Measurements from ENCODE around the gene RNPEPL1.
"Not testable (repeated sequence)": the region's sequence is repeated elsewhere in the genome, so short reads cannot be mapped to it uniquely, and the experiment has no call there.

RNPEPL1 gene

GRCh38 chr2:240567872-240568677 lies at the start of gene RNPEPL1:
Gene RNPEPL1, plus strand, starts transcription at chr2:240568484. Its CDS starts 103 bp downstream, at chr2:240568587.
- peak; percentile 48 for DNase-seq (ENCODE audit: low read depth)

- no peak for DNase-seq (ENCODE audit: low read depth)
These were observed 49.3 kb upstream of the RNPEPL1 start for GRCh38 chr2:240518981-240519380.

GRCh38 chr2:240519396-240520129 lies 48.7 kb upstream of the RNPEPL1 start:
- no peak for DNase-seq (ENCODE audit: low read depth)

GRCh38 chr2:240520130-240520973 lies 47.9 kb upstream of the RNPEPL1 start:
- DNase-seq (ENCODE audit: low read depth): no peak

- no peak for DNase-seq (ENCODE audit: low read depth)
These were observed 47.3 kb upstream of the RNPEPL1 start for GRCh38 chr2:240520974-240521350.

GRCh38 chr2:240521885-240522284 lies 46.4 kb upstream of the RNPEPL1 start:
- DNase-seq (ENCODE audit: low read depth): not testable (repeated sequence)

GRCh38 chr2:240522406-240522805 lies 45.9 kb upstream of the RNPEPL1 start:
- DNase-seq (ENCODE audit: low read depth): no peak

- DNase-seq (ENCODE audit: low read depth): no peak
These were observed 44.6 kb upstream of the RNPEPL1 start for GRCh38 chr2:240523451-240524281.

- DNase-seq (ENCODE audit: low read depth): no peak
These were observed 43.1 kb upstream of the RNPEPL1 start for GRCh38 chr2:240524963-240525718.

- DNase-seq (ENCODE audit: low read depth): no peak
These were observed 42.5 kb upstream of the RNPEPL1 start for GRCh38 chr2:240525802-240526201.

GRCh38 chr2:240526521-240526920 lies 41.8 kb upstream of the RNPEPL1 start:
- no peak for DNase-seq (ENCODE audit: low read depth)

GRCh38 chr2:240527153-240527750 lies 41.0 kb upstream of the RNPEPL1 start:
- no peak for DNase-seq (ENCODE audit: low read depth)

- no peak for DNase-seq (ENCODE audit: low read depth)
These were observed 39.8 kb upstream of the RNPEPL1 start for GRCh38 chr2:240528406-240529040.

- DNase-seq (ENCODE audit: low read depth): no peak
These were observed 38.8 kb upstream of the RNPEPL1 start for GRCh38 chr2:240529344-240529999.

- DNase-seq (ENCODE audit: low read depth): no peak
These were observed 38.1 kb upstream of the RNPEPL1 start for GRCh38 chr2:240530181-240530580.

GRCh38 chr2:240531038-240531437 lies 37.2 kb upstream of the RNPEPL1 start:
- DNase-seq (ENCODE audit: low read depth): no peak

GRCh38 chr2:240532031-240532775 lies 36.1 kb upstream of the RNPEPL1 start:
- DNase-seq (ENCODE audit: low read depth): no peak

- no peak for DNase-seq (ENCODE audit: low read depth)
These were observed 30.1 kb upstream of the RNPEPL1 start for GRCh38 chr2:240538031-240538780.

Measured in activated T-cell treated with anti-CD3 and anti-CD28 coated beads for 1 hour (primary cell).